ENCODE data around the gene ZFP42.
"Not testable (repeated sequence)": the region's sequence is repeated elsewhere in the genome, so short reads cannot be mapped to it uniquely, and the experiment has no call there.

Gene ZFP42

DNA sequence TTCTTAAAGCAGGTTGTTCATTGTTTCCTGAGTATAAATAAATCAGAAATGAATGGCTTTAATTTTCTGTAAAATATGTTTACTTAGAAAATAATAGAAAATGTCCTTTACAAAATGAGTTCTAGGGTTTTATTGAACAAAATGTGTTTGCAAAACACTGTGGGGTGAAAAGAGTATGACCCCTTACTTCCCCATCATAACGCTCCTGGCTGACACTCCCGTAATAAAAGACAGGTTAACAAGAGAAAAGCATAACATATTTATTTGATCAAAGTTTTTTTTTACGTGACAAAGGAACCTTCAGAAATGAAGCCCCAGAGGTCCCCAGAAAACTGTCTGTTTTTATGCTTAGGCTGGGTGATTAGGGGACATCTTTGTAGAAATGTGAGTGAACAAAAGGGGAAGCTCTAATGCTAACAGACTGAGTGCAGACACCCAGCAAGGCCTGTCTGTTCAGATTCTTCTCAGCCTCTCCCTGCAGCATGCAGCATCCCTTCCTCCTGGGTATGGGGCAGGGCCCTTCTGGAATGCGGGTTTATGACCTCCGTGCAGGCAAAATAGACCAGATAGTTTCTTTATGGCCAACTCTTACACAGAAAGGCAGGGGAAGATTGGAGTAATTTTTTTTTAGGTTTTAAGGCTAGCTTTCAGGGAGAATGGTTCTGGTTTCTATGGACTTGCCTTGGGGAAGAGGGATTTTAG is 26.1 kb downstream of the ZFP42 start:
- no peak for DNase-seq (ENCODE audit: low read depth in 1 of 2, low spot score in 1 of 2)

DNA sequence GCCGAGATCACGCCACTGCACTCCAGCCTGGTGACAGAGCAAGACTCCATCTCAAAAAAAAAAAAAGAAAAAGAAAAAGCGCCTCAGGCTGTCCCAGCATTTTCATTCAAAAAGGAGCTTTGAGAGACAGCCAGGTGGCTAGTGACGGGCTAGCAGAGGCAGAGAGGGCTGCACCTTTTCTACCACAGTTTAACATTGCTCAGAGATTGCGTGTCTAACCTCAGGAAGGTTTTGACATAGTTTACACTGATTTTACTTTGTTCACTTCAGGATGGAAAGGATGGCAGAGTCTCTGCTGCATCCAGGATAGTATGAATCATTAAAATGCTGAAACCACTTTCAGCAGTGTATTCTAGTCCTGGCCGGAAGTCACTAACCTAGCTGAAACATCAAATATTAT is 28.1 kb downstream of the ZFP42 start:
- no peak for DNase-seq (ENCODE audit: low read depth in 1 of 2, low spot score in 1 of 2)

DNA sequence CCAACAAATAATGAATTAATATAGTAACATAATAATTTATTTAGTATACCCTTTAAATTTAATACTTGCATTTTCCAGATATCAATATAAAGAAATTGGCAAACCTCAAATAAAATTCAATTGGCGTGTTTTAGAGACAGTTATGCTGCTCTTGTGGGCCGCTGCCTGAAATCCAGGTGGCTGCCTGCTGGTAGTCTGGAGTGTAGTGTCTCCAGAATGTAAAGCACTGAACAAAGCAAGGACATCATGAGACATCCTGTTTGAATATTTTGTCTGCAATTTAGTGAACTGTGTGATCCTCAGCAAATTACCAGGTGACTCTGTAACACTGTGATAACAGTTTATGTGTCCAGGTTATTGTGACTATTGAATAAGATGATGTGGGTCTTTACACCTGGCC is 29.9 kb downstream of the ZFP42 start:
- no peak for DNase-seq (ENCODE audit: low read depth in 1 of 2, low spot score in 1 of 2)

DNA sequence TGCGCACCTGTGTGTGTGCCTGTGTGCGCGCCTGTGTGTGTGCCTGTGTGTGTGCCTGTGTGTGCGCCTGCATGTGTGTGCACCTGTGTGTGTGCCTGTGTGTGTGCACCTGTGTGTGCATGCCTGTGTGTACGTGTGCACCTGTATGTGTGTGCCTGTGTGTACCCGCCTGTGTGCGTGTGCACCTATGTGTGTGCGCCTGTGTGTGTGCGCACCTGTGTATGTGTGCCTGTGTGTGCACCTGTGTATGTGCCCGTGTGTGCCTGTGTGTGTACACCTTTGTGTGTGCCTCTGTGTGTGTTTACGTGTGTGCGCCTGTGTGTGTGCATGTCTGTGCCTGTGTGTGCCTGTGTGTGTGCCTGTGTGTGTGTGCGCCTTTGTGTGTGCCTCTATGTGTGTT is 33.5 kb downstream of the ZFP42 start:
- no peak for DNase-seq (ENCODE audit: low read depth in 1 of 2, low spot score in 1 of 2)

DNA sequence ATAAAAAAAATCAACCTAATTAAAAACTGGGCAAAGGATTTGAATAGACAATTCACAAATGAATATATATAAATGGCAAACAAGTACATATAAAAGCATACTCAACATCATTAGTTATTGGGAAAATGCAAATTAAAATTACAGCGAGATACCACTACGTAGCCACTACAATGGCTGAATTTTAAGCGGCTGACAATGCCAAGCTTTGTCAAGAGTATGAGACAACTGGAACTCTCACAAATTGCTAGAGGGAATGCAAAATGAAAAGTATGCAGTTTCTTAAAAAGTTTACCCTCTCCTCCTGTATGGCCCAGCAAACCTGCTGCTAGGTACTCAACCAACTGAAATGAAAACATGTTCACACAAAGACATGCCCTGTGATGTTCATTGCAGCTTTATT is 34.8 kb downstream of the ZFP42 start:
- no peak for DNase-seq (ENCODE audit: low read depth in 1 of 2, low spot score in 1 of 2)

DNA sequence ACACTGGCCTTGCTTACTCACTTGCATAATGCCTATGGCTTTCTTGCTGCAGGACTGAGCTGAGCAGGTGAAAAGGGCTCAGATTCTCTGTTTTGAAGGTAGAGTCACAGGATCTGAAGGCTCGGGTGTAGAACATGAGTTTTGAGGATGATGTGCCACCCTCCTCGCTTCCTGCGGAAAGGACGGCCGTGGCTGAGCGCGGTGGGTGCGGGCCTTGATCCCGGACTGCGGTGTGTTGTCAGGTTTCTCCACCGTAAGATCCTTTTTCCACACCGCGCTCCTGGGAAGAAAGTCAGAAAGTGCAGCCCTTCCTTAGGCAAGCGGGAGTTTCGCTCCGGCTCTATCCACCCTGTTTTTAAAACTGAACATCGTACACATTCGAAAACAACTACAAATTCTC is 36.2 kb downstream of the ZFP42 start:
- DNase-seq (ENCODE audit: low read depth in 1 of 2, low spot score in 1 of 2), result no peak

DNA sequence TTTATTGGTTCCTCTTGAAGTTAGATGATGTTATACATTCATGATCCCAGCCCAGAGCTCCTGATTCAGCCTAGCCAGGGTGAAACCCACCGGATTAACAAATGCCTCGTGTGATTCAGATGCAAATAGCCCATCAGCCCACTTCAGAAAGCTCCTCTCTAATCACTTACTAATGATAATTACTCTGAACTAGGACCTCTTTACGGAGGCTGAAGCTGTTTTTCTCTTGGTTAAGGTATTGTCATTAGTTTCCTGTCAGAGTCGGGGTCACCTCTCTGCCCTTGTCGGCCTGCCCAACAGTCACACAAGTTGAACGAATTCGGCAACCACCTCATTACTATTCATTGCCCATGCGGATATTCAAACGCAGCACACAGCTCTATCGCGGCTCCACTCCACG is 36.6 kb downstream of the ZFP42 start:
- no peak for DNase-seq (ENCODE audit: low read depth in 1 of 2, low spot score in 1 of 2)

DNA sequence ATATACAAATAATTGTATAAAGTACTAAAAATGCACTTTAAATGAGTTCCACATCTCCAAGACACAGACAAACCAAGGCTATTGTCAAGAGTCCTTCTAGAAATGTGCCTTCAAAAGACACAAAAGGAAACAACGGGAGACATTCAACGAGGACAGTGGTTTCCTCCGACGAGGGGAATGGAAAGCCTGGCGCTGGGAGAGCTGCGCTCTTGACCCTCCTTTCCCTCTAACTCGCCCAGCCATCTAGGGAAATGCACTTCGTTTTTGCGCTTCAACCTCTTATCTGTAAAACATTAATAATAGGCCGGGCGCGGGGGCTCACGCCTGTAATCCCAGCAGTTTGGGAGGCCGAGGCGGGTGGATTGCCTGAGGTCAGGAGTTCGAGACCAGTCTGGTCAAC is 37.0 kb downstream of the ZFP42 start:
- DNase-seq (ENCODE audit: low read depth in 1 of 2, low spot score in 1 of 2), result no peak

DNA sequence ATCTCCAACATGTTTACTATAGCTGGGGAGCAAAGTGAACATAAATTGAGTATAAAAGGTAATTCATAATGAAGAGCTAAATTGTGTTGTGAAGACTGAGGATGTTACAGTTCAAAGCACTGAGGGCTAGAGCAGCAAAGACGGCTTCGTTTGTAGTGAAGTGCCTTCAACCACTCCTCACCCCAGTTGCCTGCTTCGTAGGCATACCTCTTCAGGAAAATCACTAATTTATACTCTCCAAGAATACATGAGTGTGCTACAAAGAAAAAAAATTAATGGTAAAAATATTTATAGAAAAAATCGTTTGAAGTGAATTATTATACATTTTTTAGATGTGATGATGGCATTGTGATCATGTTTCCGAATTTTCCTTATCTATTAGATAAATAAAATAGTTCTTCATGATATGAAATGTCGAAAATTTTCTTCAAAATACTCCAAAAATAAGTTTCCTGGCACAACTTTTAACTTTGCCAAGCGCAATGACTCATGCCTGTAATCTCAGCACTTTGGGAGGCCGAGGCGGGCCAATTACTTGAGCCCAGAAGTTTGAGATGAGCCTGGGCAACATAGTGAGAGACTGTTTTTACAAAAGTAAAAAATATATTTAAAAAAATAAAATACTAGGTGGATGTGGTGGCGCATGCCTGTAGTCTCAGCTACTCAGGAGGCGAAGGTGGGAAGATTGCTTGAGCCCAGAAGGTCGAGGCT is 41.6 kb downstream of the ZFP42 start:
- no peak for DNase-seq (ENCODE audit: low read depth in 1 of 2, low spot score in 1 of 2)

DNA sequence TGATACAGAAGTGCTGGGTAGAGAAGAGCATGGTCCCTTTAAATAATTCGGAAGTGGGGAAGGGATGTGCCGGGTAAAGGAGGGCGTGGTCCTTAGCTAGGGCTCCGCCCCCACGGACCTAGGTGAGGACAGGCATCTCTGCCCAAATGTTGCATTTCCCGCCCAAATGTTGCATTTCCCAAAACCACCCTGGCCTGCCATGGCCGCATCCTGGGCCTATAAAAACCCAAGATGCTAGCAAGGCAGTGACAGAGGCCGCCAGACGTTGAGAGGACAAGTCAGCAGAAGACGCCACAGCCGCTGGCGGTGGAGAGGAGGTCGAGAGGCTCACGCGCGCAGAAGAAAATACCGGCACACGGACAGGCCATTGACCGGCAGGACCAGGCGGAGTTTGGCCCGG is 46.1 kb downstream of the ZFP42 start:
- DNase-seq (ENCODE audit: low read depth in 1 of 2, low spot score in 1 of 2), result no peak

DNA sequence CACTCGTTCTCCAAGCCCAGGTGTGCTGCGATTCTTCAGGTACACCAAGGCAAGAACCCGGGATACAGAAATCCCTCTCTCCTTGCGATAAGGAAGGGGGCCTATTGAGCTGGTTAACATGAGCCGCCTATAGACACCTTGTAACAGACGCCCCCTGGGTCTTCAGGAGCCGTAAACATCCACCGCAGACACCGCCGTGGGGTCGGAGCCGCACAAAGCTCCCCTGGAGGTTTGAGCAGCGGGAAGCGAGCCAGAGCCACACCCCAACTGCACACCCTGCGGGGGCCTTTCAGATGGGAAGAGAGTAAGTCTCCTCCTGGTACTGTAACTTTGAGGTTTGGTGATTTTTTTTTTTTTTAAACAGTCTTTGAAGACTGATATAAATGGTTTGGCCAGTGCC is 46.6 kb downstream of the ZFP42 start:
- DNase-seq (ENCODE audit: low read depth in 1 of 2, low spot score in 1 of 2), result no peak

DNA sequence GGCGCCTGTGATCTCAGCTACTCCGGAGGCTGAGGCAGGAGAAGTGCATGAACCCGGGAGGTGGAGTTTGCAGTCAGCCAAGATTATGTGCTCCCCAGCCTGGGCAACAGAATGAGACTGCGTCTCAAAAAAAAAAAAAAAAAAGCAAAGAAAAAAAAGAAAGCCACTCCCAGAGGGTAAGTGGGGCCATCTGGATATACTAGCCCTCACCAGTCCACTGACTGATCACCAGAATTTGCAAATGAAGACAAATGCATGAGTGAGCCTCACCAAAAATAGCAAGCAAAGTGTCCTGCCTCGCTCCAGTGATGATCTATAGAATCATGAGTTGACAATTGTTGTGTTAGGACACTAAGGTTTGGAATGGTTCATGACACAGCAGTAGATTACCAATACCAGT is 47.6 kb downstream of the ZFP42 start:
- DNase-seq (ENCODE audit: low read depth in 1 of 2, low spot score in 1 of 2), result no peak

DNA sequence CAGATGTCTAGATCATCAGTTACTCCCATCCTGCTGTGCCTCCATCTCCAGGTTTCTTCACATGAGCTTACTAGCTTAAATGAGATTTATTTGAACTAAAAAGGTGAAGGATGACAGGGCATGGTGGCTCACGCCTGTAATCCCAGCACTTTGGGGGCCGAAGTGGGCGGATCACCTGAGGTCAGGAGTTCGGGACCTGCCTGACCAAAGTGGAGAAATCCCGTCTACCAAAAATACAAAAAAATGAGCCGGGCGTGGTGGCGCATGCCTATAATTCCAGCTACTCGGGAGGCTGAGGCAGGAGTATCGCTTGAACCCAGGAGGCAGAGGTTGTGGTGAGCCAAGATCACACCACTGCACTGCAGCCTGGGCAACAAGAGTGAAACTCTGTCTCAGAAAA is 49.9 kb downstream of the ZFP42 start:
- DNase-seq (ENCODE audit: low read depth in 1 of 2, low spot score in 1 of 2), result not testable (repeated sequence)

DNA sequence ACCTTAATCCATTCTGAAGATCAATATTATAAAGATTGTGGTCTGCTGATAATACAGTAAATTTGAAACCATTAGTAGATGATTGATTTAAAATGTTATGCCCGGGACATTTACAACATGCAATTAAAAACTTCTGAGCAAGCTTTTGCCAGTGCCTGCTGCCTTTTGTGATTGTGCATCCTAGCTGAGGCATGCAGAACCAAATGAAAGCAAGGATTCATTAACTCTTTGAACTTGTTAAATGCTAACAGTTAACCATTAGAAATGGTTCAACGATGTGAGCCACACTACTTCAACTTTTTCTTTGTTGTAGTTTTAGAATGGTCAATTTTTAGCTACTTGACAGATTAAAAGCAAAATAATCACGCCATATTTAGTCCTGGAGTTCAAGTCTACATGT is 51.1 kb downstream of the ZFP42 start:
- no peak for DNase-seq (ENCODE audit: low read depth in 1 of 2, low spot score in 1 of 2)

DNA sequence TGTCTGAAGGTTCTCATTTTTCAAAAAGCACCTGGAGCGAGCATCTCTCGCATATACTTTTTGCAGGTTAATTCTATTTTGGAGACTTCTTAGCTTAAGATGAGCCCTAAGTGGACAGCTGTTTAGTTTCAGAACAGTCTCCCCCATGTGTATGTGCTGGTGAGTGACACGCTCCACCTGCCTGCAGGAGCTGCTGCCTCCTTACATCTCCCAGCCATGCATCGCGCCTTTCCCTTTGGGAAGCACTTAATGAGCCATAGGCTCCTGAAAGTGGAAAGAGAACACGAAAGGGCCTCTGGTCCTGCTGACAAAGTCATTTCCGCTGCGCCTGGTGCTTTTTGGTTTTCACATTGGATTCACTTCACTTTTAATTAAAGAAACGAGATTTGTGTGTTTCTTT is 57.7 kb downstream of the ZFP42 start:
- DNase-seq (ENCODE audit: low read depth in 1 of 2, low spot score in 1 of 2), result no peak

Data from activated T-helper 1 cell treated with anti-CD3 and anti-CD28 coated beads, Interleukin-2, amount 50 U/mL, for 16 hours (primary cell).